A549 treated with dexamethasone at 1 μM for 4 hours (cell line): ENCODE measurements around the gene MICAL1. TPM values are rescaled to one million over a fixed set of nuclear protein-coding genes. Genes with fewer than 3 reads are reported as not detected.

Experiments
- total RNA-seq: library from RNA; stranded (reverse); fragments of 200-300 nt; extraction: Qiagen RNA extraction; gene quantifications from 5 replicates; pipeline ENCODE4 v1.2.3, GENCODE V29; 2022

Gene MICAL1
- total RNA-seq = 11.0 to 20.1 TPM (median 16.2 TPM) in 5 replicates

GRCh38 chr6:109455437-109456110, at the start of gene MICAL1:
TSS of gene MICAL1 (minus strand) at chr6:109455772. CDS start at chr6:109454196, 1,576 bp downstream.

DNA sequence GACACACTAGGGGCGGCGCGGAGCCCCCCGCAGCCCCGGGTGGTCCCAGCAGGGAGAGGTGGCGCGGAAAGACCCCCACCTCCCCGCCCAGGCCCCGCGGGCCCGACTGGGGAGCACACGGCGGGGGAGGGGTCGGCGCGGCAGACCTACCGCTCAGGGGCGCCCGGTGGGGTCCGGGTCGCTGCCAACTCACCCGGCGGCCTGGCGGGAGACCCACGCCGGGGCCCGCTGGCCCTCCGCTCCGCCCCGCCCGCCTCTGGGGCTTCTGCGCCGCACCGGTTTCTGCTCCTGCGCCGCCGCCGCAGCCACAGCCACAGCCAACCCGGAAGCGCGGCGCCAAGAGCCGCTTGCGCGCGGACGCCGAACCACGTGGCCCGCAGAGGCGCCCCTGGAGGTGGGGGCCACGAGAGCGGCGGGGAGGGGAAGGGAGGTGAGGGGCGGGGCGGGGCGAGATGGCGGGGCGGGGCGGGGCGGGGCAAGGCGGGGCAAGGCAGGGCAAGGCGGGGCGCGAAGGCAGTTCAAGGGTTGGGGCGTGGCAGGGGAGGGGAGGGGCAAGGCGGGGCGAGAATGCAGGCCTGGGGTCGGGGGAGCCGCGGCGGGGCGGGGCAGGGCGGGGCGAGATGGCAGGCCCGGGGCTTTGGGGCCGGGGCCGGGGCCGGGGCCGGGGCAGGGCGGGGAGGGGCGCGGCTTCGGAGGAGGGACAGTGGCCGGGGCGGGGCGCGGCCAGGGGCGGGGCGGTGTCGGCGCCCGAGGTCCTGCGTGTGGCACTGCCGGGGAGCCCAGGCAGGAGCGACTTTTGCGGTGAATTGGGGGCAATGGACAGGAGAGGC, 27.5 kb upstream of the MICAL1 start, which contains the start of gene ZBTB24:
Gene ZBTB24 (minus strand): TSS at position 315 of the 830 bp plus-strand sequence. CDS start 1,193 bp downstream, outside the sequence.

GRCh38 chr6:109440331-109441068, 15.1 kb downstream of the MICAL1 start, which contains the start of the genes PPIL6 and SMPD2:
TSS of gene PPIL6 (minus strand) at chr6:109440628. CDS start at chr6:109440590, 38 bp downstream.
TSS of gene SMPD2 (plus strand) at chr6:109440724. CDS start at chr6:109441122, 398 bp downstream.

Other genes starting within 250 kb of the MICAL1 start
- gene CD164, start 73.3 kb downstream of the MICAL1 start, total RNA-seq = 90.8 to 118 TPM (median 107 TPM) in 5 replicates
- 3.4 to 4.8 TPM (median 4.6 TPM) in 5 replicates for gene PPIL6, start 15.1 kb downstream of the MICAL1 start, total RNA-seq
- 11.5 to 15.4 TPM (median 14.7 TPM) in 5 replicates for gene SMPD2, start 15.0 kb downstream of the MICAL1 start, total RNA-seq
- gene ZBTB24, start 27.4 kb upstream of the MICAL1 start, total RNA-seq = 4.8 to 6.0 TPM (median 5.3 TPM) in 5 replicates
- gene AK9, start 235.4 kb upstream of the MICAL1 start, total RNA-seq = 1.1 to 1.4 TPM (median 1.3 TPM) in 5 replicates
- 4.1 to 5.2 TPM (median 5.0 TPM) in 5 replicates for gene FIG4, start 235.5 kb upstream of the MICAL1 start, total RNA-seq